Ascending aorta (tissue), 2 donors: Measurements from ENCODE around the gene NPAS3. TPM values are rescaled to one million over a fixed set of nuclear protein-coding genes. Genes with fewer than 3 reads are reported as not detected.

Experiments
- DNase-seq, 2 donors: peaks; one replicate each; pipeline ENCODE4 v3.0.0-alpha.2; 2019; ENCODE audit warnings: low spot score in 2 of 2
- H3K27ac ChIP-seq, 2 donors: fragments of 200-600 bp; sonication (generic); one replicate each; pipeline ENCODE4 v1.5.1; 2016 to 2017; ENCODE audit warnings: mild to moderate bottlenecking in 1 of 2
- H3K27me3 ChIP-seq: fragments of 200-600 bp; sonication (generic); one replicate; pipeline ENCODE4 v1.5.1; 2017
- H3K36me3 ChIP-seq, 2 donors: fragments of 200-600 bp; sonication (generic); one replicate each; pipeline ENCODE4 v1.5.1; 2016
- H3K4me1 ChIP-seq, 2 donors: fragments of 200-600 bp; sonication (generic); one replicate each; pipeline ENCODE4 v1.5.1; 2016 to 2017; ENCODE audit warnings: mild to moderate bottlenecking in 1 of 2
- H3K4me3 ChIP-seq, 2 donors: fragments of 200-600 bp; sonication (generic); one replicate each; pipeline ENCODE4 v1.5.1; 2016 to 2017; ENCODE audit warnings: mild to moderate bottlenecking in 1 of 2
- H3K9me3 ChIP-seq, 2 donors: fragments of 200-600 bp; sonication (generic); one replicate each; pipeline ENCODE4 v1.5.1; 2016
- intact Hi-C: fragments of 100-400 bp; cut with DNase I; formaldehyde crosslinking; loops from one replicate; pipeline ENCODE4 v1.15.1; 2023
- total RNA-seq: library from RNA; depleted of rRNA; stranded (reverse); fragments of >200 nt; gene quantifications from one replicate; pipeline ENCODE4 v1.1.0, GENCODE V29; 2016
- TF ChIP-seq, protein P1 (sequence below), 3 experiments: fragments of 200-600 bp in 2 of 3; fragments of 450-650 bp in 1 of 3; sonication (generic) in 2 of 3; IDR thresholded peaks; one replicate each; pipeline ENCODE4 v1.5.1; 2016 to 2019; ENCODE audit warnings: antibody characterized with exemption in 3 of 3, mild to moderate bottlenecking in 1 of 3, moderate library complexity in 1 of 3

NPAS3 gene
- total RNA-seq, 1 donor from 2014 or later = not detected

DNA sequence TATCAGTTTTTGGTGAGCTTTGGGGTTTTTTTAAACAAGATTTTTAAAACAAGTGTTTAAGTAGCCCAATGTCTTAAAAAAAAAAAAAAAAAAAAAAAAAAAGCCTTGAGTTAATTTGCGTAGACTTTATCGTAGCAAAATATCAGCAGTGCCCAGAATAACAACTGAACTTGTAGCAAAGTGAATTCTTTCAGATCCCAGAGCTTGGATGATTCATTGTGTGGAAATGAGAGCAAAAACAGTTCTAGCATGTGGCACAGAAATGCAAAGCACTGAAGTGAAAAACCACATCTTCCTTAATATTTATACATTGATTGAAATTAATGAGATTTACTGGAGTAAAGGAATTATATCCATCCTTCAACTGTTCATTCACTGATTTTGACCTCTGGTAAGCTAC lies 754.1 kb downstream of the NPAS3 start:
- intact Hi-C loops = no loop called here
- H3K27ac ChIP-seq = no peak overlapping the region
- TF ChIP-seq, protein P1, sequence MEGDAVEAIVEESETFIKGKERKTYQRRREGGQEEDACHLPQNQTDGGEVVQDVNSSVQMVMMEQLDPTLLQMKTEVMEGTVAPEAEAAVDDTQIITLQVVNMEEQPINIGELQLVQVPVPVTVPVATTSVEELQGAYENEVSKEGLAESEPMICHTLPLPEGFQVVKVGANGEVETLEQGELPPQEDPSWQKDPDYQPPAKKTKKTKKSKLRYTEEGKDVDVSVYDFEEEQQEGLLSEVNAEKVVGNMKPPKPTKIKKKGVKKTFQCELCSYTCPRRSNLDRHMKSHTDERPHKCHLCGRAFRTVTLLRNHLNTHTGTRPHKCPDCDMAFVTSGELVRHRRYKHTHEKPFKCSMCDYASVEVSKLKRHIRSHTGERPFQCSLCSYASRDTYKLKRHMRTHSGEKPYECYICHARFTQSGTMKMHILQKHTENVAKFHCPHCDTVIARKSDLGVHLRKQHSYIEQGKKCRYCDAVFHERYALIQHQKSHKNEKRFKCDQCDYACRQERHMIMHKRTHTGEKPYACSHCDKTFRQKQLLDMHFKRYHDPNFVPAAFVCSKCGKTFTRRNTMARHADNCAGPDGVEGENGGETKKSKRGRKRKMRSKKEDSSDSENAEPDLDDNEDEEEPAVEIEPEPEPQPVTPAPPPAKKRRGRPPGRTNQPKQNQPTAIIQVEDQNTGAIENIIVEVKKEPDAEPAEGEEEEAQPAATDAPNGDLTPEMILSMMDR (IDR thresholded peaks at IDR 0.05) = no peak
- H3K4me3 ChIP-seq = no peak overlapping the region
- H3K36me3 ChIP-seq = no peaks in the 10 kb centered on the region
- DNase-seq = no peak
- no peaks in the 10 kb centered on the region for H3K27me3 ChIP-seq
- peaks cover 0 to 4% of the 10 kb centered on the region in 2 donors for H3K4me1 ChIP-seq
- H3K9me3 ChIP-seq = no peaks in the 10 kb centered on the region

DNA sequence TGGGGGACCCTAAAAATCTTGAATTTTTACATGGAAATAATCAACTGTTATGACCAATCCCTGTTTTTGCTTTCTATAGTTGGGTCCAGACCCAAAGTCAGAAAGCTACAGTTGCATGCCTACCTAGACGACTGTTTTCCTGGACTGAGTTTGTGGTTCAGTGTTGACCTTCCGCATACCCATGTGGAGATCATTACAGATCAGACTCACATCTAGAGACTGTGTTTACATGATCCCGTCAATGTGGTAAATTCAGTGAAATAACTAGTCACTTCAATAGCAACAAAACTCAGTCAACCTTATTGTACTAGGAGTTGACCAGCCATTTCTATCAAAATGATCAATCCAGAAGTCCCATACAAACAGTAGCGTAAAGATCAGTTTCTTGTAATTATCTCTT lies 754.6 kb downstream of the NPAS3 start:
- no peak overlapping the region for H3K4me3 ChIP-seq
- intact Hi-C loops = no loop called here
- no peak for DNase-seq
- no peaks in the 10 kb centered on the region for H3K27me3 ChIP-seq
- H3K4me1 ChIP-seq = peaks cover 0 to 4% of the 10 kb centered on the region in 2 donors
- H3K9me3 ChIP-seq = no peaks in the 10 kb centered on the region
- no peaks in the 10 kb centered on the region for H3K36me3 ChIP-seq
- TF ChIP-seq, protein P1 (IDR thresholded peaks at IDR 0.05) = no peak
- H3K27ac ChIP-seq = no peak overlapping the region

DNA sequence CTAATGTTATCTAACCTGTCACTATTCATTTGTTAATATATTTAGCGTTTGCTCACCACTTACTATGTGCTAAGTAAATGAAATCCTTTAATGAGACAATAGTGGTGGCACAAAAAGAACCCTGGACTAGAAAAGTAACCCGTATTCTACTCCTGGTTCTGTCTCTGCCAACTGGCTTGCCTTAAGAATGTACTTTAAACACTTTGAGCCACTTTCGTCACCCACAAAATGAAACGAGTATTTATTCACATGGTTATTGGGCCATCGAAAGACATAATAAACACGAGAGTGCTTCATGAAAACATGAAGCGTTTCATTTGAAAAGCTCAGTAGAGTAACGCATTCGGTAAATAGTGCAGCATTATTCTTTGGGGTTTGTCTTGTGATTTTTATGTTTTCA lies 757.5 kb downstream of the NPAS3 start:
- no peak for DNase-seq
- Histone ChIP-seq H3K4me3 (no peak overlapping the region), H3K27me3 (no peaks in the 10 kb centered on the region), H3K4me1 (peaks cover 0 to 4% of the 10 kb centered on the region in 2 donors), H3K9me3 (no peaks in the 10 kb centered on the region), H3K27ac (no peak overlapping the region), H3K36me3 (no peaks in the 10 kb centered on the region)
- TF ChIP-seq, protein P1 (IDR thresholded peaks at IDR 0.05) = no peak
- intact Hi-C loops = no loop called here

DNA sequence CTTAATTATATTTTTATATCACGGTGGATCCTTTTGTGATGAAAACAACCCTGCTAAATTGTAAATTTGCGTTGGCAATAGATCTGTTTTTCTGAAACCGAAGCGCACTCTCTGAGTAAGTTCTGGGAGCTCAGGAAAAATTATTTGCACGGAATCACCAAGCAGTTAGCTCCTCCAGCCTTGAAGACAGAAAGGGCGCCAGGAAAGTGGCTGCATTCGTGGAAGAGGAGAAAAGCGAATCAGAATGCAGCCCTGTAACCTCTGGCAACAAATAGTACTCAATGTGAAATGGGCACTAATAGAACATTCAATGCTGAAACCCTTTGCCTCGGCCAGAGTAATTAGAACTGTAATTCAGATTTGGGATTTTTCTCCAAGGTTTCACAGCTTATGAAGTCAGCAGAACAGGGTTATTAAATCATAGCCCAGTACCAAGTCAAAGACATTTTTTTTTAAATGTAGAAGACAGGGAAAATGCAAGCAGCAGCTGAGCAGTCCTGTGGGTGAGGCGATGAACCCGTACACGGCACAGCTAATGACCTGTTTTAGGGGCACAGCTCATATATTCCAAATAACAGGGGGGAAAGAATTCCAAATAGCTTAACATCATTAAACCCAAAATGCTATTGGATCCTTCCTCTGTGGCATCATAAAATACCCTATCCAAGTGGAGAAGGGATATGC lies 760.8 kb downstream of the NPAS3 start:
- H3K36me3 ChIP-seq = no peaks in the 10 kb centered on the region
- TF ChIP-seq, protein P1 (IDR thresholded peaks at IDR 0.05) = no peak

DNA sequence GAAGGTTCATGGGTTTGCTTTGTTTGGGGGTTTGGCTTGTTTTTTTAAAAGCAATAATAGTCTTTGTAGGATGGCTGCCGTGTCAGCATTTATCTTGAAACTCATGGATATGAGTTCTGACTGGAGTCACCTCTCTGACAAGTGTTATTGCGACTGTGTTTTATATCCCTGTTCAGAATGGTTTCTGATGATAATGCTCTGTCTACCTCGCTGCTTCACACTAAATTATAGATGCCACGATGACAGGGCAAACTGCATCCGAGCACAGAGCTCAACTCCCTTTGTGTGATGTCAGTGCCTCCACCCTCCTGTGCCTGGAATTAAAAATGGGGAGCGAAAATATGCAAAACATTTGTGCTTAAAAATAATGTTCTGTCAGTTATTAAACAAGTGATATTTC lies 761.4 kb downstream of the NPAS3 start:
- no peaks in the 10 kb centered on the region for H3K36me3 ChIP-seq
- TF ChIP-seq, protein P1 (IDR thresholded peaks at IDR 0.05) = no peak
- no peak overlapping the region for H3K4me3 ChIP-seq
- no peaks in the 10 kb centered on the region for H3K4me1 ChIP-seq
- DNase-seq = no peak
- H3K27me3 ChIP-seq = no peaks in the 10 kb centered on the region
- H3K27ac ChIP-seq = no peak overlapping the region
- no peaks in the 10 kb centered on the region for H3K9me3 ChIP-seq
- intact Hi-C loops = no loop called here

More for the DNA sequence above, 760.8 kb downstream of the NPAS3 start:
- Histone ChIP-seq H3K9me3 (no peaks in the 10 kb centered on the region), H3K27ac (no peak overlapping the region), H3K4me1 (no peaks in the 10 kb centered on the region), H3K4me3 (no peak overlapping the region), H3K27me3 (no peaks in the 10 kb centered on the region)
- intact Hi-C loops = no loop called here
- no peak for DNase-seq

DNA sequence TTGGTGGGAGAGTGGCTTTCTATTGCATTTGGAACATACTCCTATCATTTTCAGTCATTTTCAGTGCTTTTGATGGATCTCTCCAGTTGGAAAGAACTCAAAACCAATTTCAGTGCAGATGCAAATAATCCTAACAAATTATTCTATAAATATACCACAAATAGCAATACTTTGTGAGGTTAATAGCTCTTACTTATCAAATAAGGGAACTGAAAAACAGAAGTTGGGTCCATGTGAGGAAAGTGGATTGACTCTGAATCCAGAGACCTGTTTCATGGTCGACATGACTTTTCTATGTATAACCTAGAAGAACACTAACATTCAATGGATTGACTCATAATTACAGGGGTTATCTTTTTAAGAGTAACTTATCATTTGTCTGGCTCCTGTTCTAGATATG lies 763.6 kb downstream of the NPAS3 start:
- DNase-seq = no peak
- intact Hi-C loops = no loop called here
- Histone ChIP-seq H3K4me1 (no peaks in the 10 kb centered on the region), H3K27ac (no peak overlapping the region), H3K27me3 (no peaks in the 10 kb centered on the region), H3K9me3 (no peaks in the 10 kb centered on the region), H3K36me3 (no peaks in the 10 kb centered on the region), H3K4me3 (no peak overlapping the region)
- TF ChIP-seq, protein P1 (IDR thresholded peaks at IDR 0.05) = no peak
